ENCODE measurements around the gene ANXA9. TPM values are rescaled to one million over a fixed set of nuclear protein-coding genes. Genes with fewer than 3 reads are reported as not detected.

The ANXA9 gene
- total and polyA plus RNA-seq, 2 donors (not counting 1 experiment from before 2014, with no cell fraction given), result 0.07 to 0.62 TPM

DNA sequence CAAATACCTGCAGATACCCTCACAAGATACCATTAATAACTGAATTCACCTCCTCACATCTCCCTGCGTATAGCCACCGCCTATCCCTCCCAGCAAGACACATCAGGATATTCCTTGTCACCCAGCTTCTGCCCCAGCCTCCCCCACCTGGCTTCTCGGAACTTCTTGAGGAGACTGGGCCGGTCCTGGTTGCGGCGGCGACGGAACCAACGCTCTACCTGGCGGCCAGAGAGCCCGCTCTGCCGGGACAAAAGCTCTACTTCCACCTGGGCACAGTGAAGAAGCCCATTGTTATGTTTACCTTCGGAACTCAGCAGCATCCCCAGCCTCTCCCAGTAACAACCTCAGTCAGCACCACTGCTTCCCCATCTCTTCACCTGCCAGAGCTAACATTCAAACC lies 14.2 kb upstream of the ANXA9 start:
- ChIA-PET POLR2A (no interaction called here), CTCF (interaction anchor here (4.1 kb wide), 1 partner anchor 13 kb away, joined by 14 read pairs; no protein-coding TSS in a partner anchor)
- Mint-ChIP-seq H3K4me3 (no peak overlapping the region), H3K4me1 (peaks cover 26% of the 10 kb centered on the region), H3K9me3 (ENCODE audit: insufficient read depth) (no peaks in the 10 kb centered on the region), H3K27me3 (no peaks in the 10 kb centered on the region), H3K27ac (no peak overlapping the region)
- H3K9me3 ChIP-seq (ENCODE audit: control extremely low read depth in 1 of 3, control insufficient read depth in 2 of 3, insufficient read depth in 1 of 3, low read length in 2 of 3), result no peaks in the 10 kb centered on the region
- no peak overlapping the region for H3K4me2 ChIP-seq (replicated peaks; ENCODE audit: low read depth, low read length, poor library complexity, severe bottlenecking)
- H3K4me3 ChIP-seq (ENCODE audit: control extremely low read depth in 1 of 5, extremely low read depth in 1 of 5, insufficient read depth in 1 of 5, low read depth in 2 of 5, low read length in 4 of 5), result no peak overlapping the region
- no peaks in the 10 kb centered on the region for H3K27me3 ChIP-seq (replicated peaks in 1 of 4; ENCODE audit: control extremely low read depth in 1 of 4, control insufficient read depth in 3 of 4, insufficient read depth in 4 of 4, low read length in 3 of 4)
- H3K36me3 ChIP-seq (replicated peaks in 1 of 2; ENCODE audit: control extremely low read depth in 1 of 2, control insufficient read depth in 1 of 2, extremely low read depth in 1 of 2, insufficient read depth in 2 of 2, low read length in 1 of 2), result peaks cover 2 to 56% of the 10 kb centered on the region in 2 experiments
- ATAC-seq (ENCODE audit: low read depth) (no peak), DNase-seq (no peak)
- peaks cover 54% of the 10 kb centered on the region for H4K20me1 ChIP-seq (ENCODE audit: control insufficient read depth, insufficient read depth, low read length, poor library complexity, severe bottlenecking)
- 97% methylated on average over 13 of the region's 13 CpGs for WGBS (ENCODE audit: insufficient coverage)
- intact Hi-C loops (cut with micrococcal nuclease), result no loop called here
- H3K9ac ChIP-seq (ENCODE audit: low read length), result no peak overlapping the region
- no peak overlapping the region for H2AFZ ChIP-seq (ENCODE audit: insufficient read depth, low read depth, low read length, poor library complexity, severe bottlenecking)
- H3K4me1 ChIP-seq (ENCODE audit: control insufficient read depth in 2 of 2, insufficient read depth in 2 of 2, low read length in 2 of 2), result peaks cover 15 to 20% of the 10 kb centered on the region in 2 donors
- no peak for TF ChIP-seq EZH2 (IDR thresholded peaks at IDR 0.05; ENCODE audit: borderline replicate concordance, insufficient read depth, low read depth, low read length, poor library complexity, severe bottlenecking)
- TF ChIP-seq, protein P1, sequence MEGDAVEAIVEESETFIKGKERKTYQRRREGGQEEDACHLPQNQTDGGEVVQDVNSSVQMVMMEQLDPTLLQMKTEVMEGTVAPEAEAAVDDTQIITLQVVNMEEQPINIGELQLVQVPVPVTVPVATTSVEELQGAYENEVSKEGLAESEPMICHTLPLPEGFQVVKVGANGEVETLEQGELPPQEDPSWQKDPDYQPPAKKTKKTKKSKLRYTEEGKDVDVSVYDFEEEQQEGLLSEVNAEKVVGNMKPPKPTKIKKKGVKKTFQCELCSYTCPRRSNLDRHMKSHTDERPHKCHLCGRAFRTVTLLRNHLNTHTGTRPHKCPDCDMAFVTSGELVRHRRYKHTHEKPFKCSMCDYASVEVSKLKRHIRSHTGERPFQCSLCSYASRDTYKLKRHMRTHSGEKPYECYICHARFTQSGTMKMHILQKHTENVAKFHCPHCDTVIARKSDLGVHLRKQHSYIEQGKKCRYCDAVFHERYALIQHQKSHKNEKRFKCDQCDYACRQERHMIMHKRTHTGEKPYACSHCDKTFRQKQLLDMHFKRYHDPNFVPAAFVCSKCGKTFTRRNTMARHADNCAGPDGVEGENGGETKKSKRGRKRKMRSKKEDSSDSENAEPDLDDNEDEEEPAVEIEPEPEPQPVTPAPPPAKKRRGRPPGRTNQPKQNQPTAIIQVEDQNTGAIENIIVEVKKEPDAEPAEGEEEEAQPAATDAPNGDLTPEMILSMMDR (IDR thresholded peaks at IDR 0.05), result no peak
- H3K27ac ChIP-seq (ENCODE audit: low read length in 2 of 2), result no peak overlapping the region
- H3K79me2 ChIP-seq (ENCODE audit: control insufficient read depth, insufficient read depth, low read length), result peaks cover 42% of the 10 kb centered on the region

DNA sequence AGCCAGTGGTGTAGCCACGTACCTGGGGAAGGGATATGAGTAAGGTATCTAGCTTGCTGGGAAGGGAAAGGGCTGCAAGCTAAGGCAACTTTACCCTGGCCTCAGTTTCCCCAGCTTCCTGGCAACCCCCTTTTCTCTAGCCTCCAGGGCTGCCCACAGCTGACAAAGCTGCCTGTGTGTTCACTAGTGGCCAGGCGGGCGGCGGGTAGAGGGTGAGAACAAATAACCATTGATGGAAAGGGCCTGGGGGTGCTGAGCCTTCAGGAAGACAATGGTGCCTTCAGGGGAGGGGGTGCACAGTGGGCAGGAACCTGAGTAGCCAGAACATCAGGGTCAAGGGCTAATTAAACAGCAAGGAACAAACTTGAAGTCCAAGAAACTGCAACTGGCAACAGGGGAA lies 13.6 kb upstream of the ANXA9 start:
- H3K79me2 ChIP-seq (ENCODE audit: control insufficient read depth, insufficient read depth, low read length), result peaks cover 47% of the 10 kb centered on the region
- Mint-ChIP-seq H3K27me3 (no peaks in the 10 kb centered on the region), H3K4me3 (no peak overlapping the region), H3K4me1 (peaks cover 32% of the 10 kb centered on the region), H3K9me3 (ENCODE audit: insufficient read depth) (no peaks in the 10 kb centered on the region), H3K27ac (peak overlapping the region; percentile 18)
- DNase-seq, result no peak
- WGBS (ENCODE audit: insufficient coverage), result 100% methylated on average over 3 of the region's 4 CpGs
- H3K4me2 ChIP-seq (replicated peaks; ENCODE audit: low read depth, low read length, poor library complexity, severe bottlenecking), result no peak overlapping the region
- H3K4me3 ChIP-seq (ENCODE audit: control extremely low read depth in 1 of 5, extremely low read depth in 1 of 5, insufficient read depth in 1 of 5, low read depth in 2 of 5, low read length in 4 of 5), result no peak overlapping the region
- intact Hi-C loops (cut with micrococcal nuclease), result no loop called here
- peaks cover 56% of the 10 kb centered on the region for H4K20me1 ChIP-seq (ENCODE audit: control insufficient read depth, insufficient read depth, low read length, poor library complexity, severe bottlenecking)
- no peak overlapping the region for H3K9ac ChIP-seq (ENCODE audit: low read length)
- peaks cover 21 to 26% of the 10 kb centered on the region in 2 donors for H3K4me1 ChIP-seq (ENCODE audit: control insufficient read depth in 2 of 2, insufficient read depth in 2 of 2, low read length in 2 of 2)
- CTCF ChIA-PET, result interaction anchor here (4.1 kb wide), 1 partner anchor 12 kb away, joined by 14 read pairs; no protein-coding TSS in a partner anchor
- H3K27me3 ChIP-seq (replicated peaks in 1 of 4; ENCODE audit: control extremely low read depth in 1 of 4, control insufficient read depth in 3 of 4, insufficient read depth in 4 of 4, low read length in 3 of 4), result no peaks in the 10 kb centered on the region
- no peaks in the 10 kb centered on the region for H3K9me3 ChIP-seq (ENCODE audit: control extremely low read depth in 1 of 3, control insufficient read depth in 2 of 3, insufficient read depth in 1 of 3, low read length in 2 of 3)
- TF ChIP-seq EZH2 (IDR thresholded peaks at IDR 0.05; ENCODE audit: borderline replicate concordance, insufficient read depth, low read depth, low read length, poor library complexity, severe bottlenecking), result no peak
- TF ChIP-seq, protein P1 (IDR thresholded peaks at IDR 0.05), result no peak
- H3K36me3 ChIP-seq (replicated peaks in 1 of 2; ENCODE audit: control extremely low read depth in 1 of 2, control insufficient read depth in 1 of 2, extremely low read depth in 1 of 2, insufficient read depth in 2 of 2, low read length in 1 of 2), result peaks cover 2 to 51% of the 10 kb centered on the region in 2 experiments
- POLR2A ChIA-PET, result no interaction called here
- no peak overlapping the region for H2AFZ ChIP-seq (ENCODE audit: insufficient read depth, low read depth, low read length, poor library complexity, severe bottlenecking)
- ATAC-seq (ENCODE audit: low read depth), result no peak
- H3K27ac ChIP-seq (ENCODE audit: low read length in 2 of 2), result no peak overlapping the region

Data from B cell (primary cell).